CD8-positive, alpha-beta memory T cell (primary cell): ENCODE data around the gene ZNF691. TPM values are rescaled to one million over a fixed set of nuclear protein-coding genes. Genes with fewer than 3 reads are reported as not detected.

Source experiments
- CTCF ChIA-PET: fragments of 350-600 bp; sonication (Branson Sonifier 250); formaldehyde crosslinking; loops from one replicate; lab custom pipeline; 2021; ENCODE audit warnings: antibody characterized with exemption; lab: Charles Lee
- POLR2A ChIA-PET: fragments of 350-600 bp; sonication (Branson Sonifier 250); formaldehyde crosslinking; loops from one replicate; lab custom pipeline; 2021; ENCODE audit warnings: antibody characterized with exemption; lab: Charles Lee
- DNase-seq, 5 donors: peaks; one replicate each; pipeline versions ENCODE4 v3.0.0 to v3.0.0-alpha.2; 2020 to 2022; ENCODE audit warnings: mixed read lengths in 1 of 5
- H3K27ac ChIP-seq: one replicate; pipeline ENCODE4 v1.7.0; 2013; ENCODE audit warnings: low read depth, mild to moderate bottlenecking, low read length, moderate library complexity
- H3K27me3 ChIP-seq: 2 replicates; pipeline ENCODE4 v1.7.0; 2013; ENCODE audit warnings: low read length, mild to moderate bottlenecking; ENCODE audit not compliant: insufficient read depth, poor library complexity, severe bottlenecking
- H3K36me3 ChIP-seq: 2 replicates; pipeline ENCODE4 v1.7.0; 2013; ENCODE audit warnings: mild to moderate bottlenecking, low read length, moderate library complexity; ENCODE audit not compliant: insufficient read depth
- H3K4me1 ChIP-seq: 2 replicates; pipeline ENCODE4 v1.7.0; 2013; ENCODE audit warnings: mild to moderate bottlenecking, low read length, moderate library complexity; ENCODE audit not compliant: insufficient read depth
- H3K4me3 ChIP-seq: 2 replicates; pipeline ENCODE4 v1.7.0; 2013; ENCODE audit warnings: mild to moderate bottlenecking, low read length
- H3K9me3 ChIP-seq: 2 replicates; pipeline ENCODE4 v1.7.0; 2013; ENCODE audit warnings: mild to moderate bottlenecking, low read length
- H3K27ac Mint-ChIP-seq, 8 donors: one replicate each; pipeline ENCODE4 v1.8.0; 2020 to 2021; ENCODE audit warnings: mixed read lengths in 8 of 8, mild to moderate bottlenecking in 6 of 8, inconsistent platforms in 3 of 8, moderate library complexity in 3 of 8
- H3K27me3 Mint-ChIP-seq, 2 donors: one replicate each; pipeline ENCODE4 v1.8.0; 2020 to 2021; ENCODE audit warnings: mixed read lengths in 2 of 2, mild to moderate bottlenecking in 1 of 2, moderate library complexity in 1 of 2
- H3K36me3 Mint-ChIP-seq, 3 donors: one replicate each; pipeline ENCODE4 v1.8.0; 2020 to 2021; ENCODE audit warnings: mixed read lengths in 3 of 3, inconsistent platforms in 1 of 3, mild to moderate bottlenecking in 1 of 3
- H3K4me1 Mint-ChIP-seq, 3 donors: one replicate each; pipeline ENCODE4 v1.8.0; 2020 to 2021; ENCODE audit warnings: mixed read lengths in 3 of 3, inconsistent platforms in 1 of 3, mild to moderate bottlenecking in 1 of 3
- H3K4me3 Mint-ChIP-seq, 7 donors: one replicate each; pipeline ENCODE4 v1.8.0; 2020 to 2021; ENCODE audit warnings: mixed read lengths in 7 of 7, mild to moderate bottlenecking in 6 of 7, moderate library complexity in 4 of 7, inconsistent platforms in 2 of 7
- H3K9me3 Mint-ChIP-seq, 5 donors: one replicate each; pipeline ENCODE4 v1.8.0; 2020 to 2022; ENCODE audit warnings: mixed read lengths in 5 of 5, mild to moderate bottlenecking in 3 of 5, moderate library complexity in 2 of 5, inconsistent platforms in 1 of 5
- polyA plus RNA-seq: library from polyadenylated mRNA; unstranded; fragments of 300-500 nt; fragmentation: Illumina TruSeq; gene quantifications from one replicate; pipeline ENCODE4 v1.2.3, GENCODE V29; 2021
- total RNA-seq, 2 experiments: library from RNA; stranded (reverse); gene quantifications; one replicate each; pipeline ENCODE4 v1.2.3, GENCODE V29; 2021

Gene ZNF691
- total RNA-seq (10 to 100 TPM; 10.8 TPM), polyA plus RNA-seq (9.5 TPM)

DNA sequence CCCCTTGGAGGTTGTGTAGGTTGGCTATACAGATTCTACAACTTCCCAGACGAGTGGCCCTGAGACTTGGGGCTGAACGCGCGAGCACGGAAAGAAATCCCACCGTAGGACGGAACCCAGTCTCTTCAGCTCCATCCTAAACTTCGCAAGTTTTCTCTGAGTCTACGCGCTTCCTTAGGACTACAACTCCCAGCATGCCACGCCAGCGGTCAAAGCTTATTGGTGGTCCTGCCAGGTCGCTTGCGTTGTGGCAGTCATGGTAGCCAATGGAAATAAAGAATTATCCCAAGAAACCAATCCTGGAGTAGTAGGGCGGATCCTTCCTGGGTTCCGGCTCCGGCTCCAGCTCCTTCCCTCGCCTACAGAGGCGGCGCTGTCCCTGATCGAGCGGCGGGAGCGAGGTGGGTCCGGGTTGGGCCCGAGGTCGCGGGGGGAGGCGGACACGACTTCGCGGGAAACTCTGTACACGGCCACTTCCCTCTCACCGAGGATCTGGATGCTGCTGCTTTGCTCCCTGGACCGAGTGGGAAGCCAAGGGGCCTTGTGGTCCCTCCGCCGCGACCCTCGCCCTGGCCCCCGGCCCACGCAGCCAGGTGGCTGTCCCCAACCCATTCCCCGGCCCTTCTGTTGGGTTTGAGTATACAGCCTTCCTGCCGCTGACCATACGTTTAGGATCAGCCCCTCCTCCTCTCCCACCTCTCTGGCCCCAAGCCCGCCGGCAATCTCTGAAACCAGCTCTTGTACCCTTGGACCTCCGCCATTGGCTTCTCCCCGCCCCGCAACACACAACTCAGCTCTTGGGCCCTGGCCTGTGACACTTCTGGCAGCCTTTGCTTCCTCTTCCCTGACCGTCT lies at the start of gene ZNF691:
ZNF691 (plus strand) TSS at position 357 of the 854 bp plus-strand sequence. CDS start 3,046 bp downstream, outside the sequence.
- no peaks in the 10 kb centered on the region for H3K27me3 Mint-ChIP-seq
- peaks cover 10% of the 10 kb centered on the region for H3K36me3 ChIP-seq
- peaks cover 34 to 42% (median 39%) of the 10 kb centered on the region in 3 donors for H3K4me1 Mint-ChIP-seq
- peak within 1 kb of the TSS; percentile 91 to 98 (median 96) for H3K4me3 Mint-ChIP-seq
- peaks cover 20% of the 10 kb centered on the region for H3K4me1 ChIP-seq
- peaks cover 0 to 1% (median 0%) of the 10 kb centered on the region in 5 donors for H3K9me3 Mint-ChIP-seq
- peaks cover 12 to 35% (median 12%) of the 10 kb centered on the region in 3 donors for H3K36me3 Mint-ChIP-seq
- H3K27me3 ChIP-seq: no peaks in the 10 kb centered on the region
- peak within 1 kb of the TSS; percentile 93 for H3K4me3 ChIP-seq
- DNase-seq: peak; percentile 81 to 92 (median 88)
- no peaks in the 10 kb centered on the region for H3K9me3 ChIP-seq
- peak within 1 kb of the TSS; percentile 66 to 97 (median 90) for H3K27ac Mint-ChIP-seq
- H3K27ac ChIP-seq: peak within 1 kb of the TSS; percentile 79
- ChIA-PET POLR2A (interaction anchor here (0.5 to 2.0 kb wide), 8 partner anchors 24 to 254 kb away, joined by 3 to 18 read pairs (median 4); partner anchors contain the start of genes C1orf50, ERMAP, P3H1 and YBX1), CTCF (interaction anchor here (0.8 to 3.0 kb wide), 12 partner anchors 10 to 409 kb away, joined by 3 to 14 read pairs (median 5); partner anchors contain the start of genes C1orf50, ERMAP, P3H1 and SVBP)

DNA sequence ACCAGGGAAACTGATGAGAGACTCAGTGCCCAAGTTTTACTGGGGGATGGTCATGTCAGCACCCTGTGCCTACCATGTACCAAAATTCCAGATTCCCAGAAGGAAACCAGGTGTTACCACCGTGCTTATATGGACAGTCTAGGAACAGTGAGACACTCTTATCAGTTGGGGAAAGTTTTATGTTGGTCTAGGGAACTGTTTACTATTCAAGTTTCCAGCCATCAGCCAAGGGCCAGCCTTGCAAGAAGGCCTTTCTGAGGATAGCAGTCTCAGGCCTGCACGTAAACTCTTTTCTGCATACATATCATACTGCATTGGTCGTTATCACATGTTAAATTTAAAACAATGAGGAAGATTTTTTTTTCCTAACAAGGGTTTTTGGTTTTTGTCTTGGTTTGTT lies 49.0 kb upstream of the ZNF691 start:
- ChIA-PET POLR2A (no interaction called here), CTCF (interaction anchor here (0.9 kb wide), 1 partner anchor 115 kb away, joined by 3 read pairs; no protein-coding TSS in a partner anchor)
- no peak for DNase-seq
- H3K4me1 ChIP-seq: no peaks in the 10 kb centered on the region
- Mint-ChIP-seq H3K36me3 (peaks cover 0 to 1% (median 0%) of the 10 kb centered on the region in 3 donors), H3K4me3 (no peak overlapping the region), H3K4me1 (no peaks in the 10 kb centered on the region), H3K9me3 (no peaks in the 10 kb centered on the region), H3K27me3 (peaks cover 0 to 4% of the 10 kb centered on the region in 2 donors), H3K27ac (no peak overlapping the region)
- no peaks in the 10 kb centered on the region for H3K36me3 ChIP-seq
- H3K27ac ChIP-seq: no peak overlapping the region
- no peaks in the 10 kb centered on the region for H3K9me3 ChIP-seq
- H3K27me3 ChIP-seq: no peaks in the 10 kb centered on the region
- H3K4me3 ChIP-seq: no peak overlapping the region

- Histone ChIP-seq H3K27me3 (no peaks in the 10 kb centered on the region), H3K27ac (no peak overlapping the region), H3K36me3 (no peaks in the 10 kb centered on the region), H3K4me1 (no peaks in the 10 kb centered on the region), H3K9me3 (no peaks in the 10 kb centered on the region), H3K4me3 (no peak overlapping the region)
- Mint-ChIP-seq H3K27ac (no peak overlapping the region), H3K9me3 (no peaks in the 10 kb centered on the region), H3K4me1 (no peaks in the 10 kb centered on the region), H3K36me3 (peaks cover 0 to 1% (median 0%) of the 10 kb centered on the region in 3 donors), H3K4me3 (no peak overlapping the region), H3K27me3 (peaks cover 0 to 4% of the 10 kb centered on the region in 2 donors)
- ChIA-PET POLR2A (interaction anchor here (0.8 kb wide), 1 partner anchor 26 kb away, joined by 12 read pairs; no protein-coding TSS in a partner anchor), CTCF (interaction anchor here (0.9 to 1.3 kb wide), 2 partner anchors 18 to 114 kb away, joined by 3 read pairs; no protein-coding TSS in a partner anchor)
- no peak for DNase-seq
Measured at GRCh38 chr1:42797979-42798378, 48.4 kb upstream of the ZNF691 start.

DNA sequence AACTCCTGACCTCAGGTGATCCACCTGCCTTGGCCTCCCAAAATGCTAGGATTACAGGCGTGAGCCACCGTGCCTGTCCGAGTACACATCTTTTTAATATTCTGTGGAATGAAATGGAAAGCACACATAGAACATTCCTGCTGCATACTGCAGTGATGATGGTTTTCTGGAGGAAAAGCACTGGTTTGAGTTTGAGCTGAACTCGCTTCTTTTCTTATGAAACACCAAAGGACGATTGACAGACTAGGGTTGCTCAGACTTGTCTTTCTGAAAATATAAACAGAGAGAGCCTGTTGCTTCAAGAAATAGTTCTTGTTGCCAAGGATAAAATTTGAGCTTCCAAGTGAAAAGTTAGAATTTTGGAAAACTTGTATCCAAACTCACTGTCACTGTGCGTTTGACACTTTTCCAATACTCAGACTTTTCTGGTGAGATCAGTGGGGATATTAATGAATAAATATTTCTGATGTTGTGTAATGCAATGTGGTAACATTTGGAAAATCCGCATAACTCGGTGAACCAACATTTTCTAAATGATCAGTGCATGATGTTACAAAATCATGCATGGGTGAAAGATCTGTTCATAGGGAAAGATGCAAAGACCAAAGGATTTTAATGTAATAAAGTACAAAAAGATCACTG lies 44.5 kb upstream of the ZNF691 start:
- ChIA-PET CTCF (no interaction called here), POLR2A (no interaction called here)
- no peak overlapping the region for H3K27ac Mint-ChIP-seq
- Histone ChIP-seq H3K27me3 (no peaks in the 10 kb centered on the region), H3K4me1 (no peaks in the 10 kb centered on the region), H3K9me3 (no peaks in the 10 kb centered on the region), H3K4me3 (no peak overlapping the region), H3K27ac (no peak overlapping the region), H3K36me3 (no peaks in the 10 kb centered on the region)
- peaks cover 0 to 16% (median 7%) of the 10 kb centered on the region in 3 donors for H3K36me3 Mint-ChIP-seq
- peaks cover 0 to 4% (median 1%) of the 10 kb centered on the region in 3 donors for H3K4me1 Mint-ChIP-seq
- H3K9me3 Mint-ChIP-seq: no peaks in the 10 kb centered on the region
- no peak for DNase-seq
- no peak overlapping the region for H3K4me3 Mint-ChIP-seq
- H3K27me3 Mint-ChIP-seq: peaks cover 0 to 4% of the 10 kb centered on the region in 2 donors

DNA sequence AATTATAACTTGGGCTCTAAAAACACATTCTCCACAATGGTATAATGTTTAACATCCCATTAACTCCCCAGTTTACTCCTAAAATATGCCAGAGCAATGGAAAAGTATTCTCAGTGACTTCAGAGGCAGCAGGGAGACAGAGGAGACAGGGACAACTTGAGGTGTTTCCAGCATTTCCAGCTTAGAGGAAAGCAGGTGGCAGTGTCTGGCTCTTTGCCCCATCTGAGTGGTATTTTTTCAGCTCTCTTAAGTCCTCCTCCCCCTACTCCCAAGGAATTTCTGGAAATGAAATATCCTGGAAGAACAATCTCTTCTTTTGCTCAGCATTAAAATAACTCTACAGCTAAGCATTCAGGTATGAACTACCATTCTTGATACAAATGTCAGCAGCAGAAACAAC lies 40.2 kb upstream of the ZNF691 start:
- CTCF ChIA-PET: no interaction called here

GRCh38 chr1:42806593-42806992 lies 39.8 kb upstream of the ZNF691 start:
- Mint-ChIP-seq H3K27ac (no peak overlapping the region), H3K36me3 (peaks cover 0 to 32% (median 9%) of the 10 kb centered on the region in 3 donors), H3K9me3 (no peaks in the 10 kb centered on the region), H3K27me3 (no peaks in the 10 kb centered on the region), H3K4me3 (no peak overlapping the region), H3K4me1 (peaks cover 4 to 13% (median 11%) of the 10 kb centered on the region in 3 donors)
- CTCF ChIA-PET: interaction anchor here (1.2 kb wide), 1 partner anchor 21 kb away, joined by 3 read pairs; the partner anchor contains the start of gene TMEM269
- no peak for DNase-seq
- Histone ChIP-seq H3K9me3 (no peaks in the 10 kb centered on the region), H3K27me3 (no peaks in the 10 kb centered on the region), H3K27ac (no peak overlapping the region), H3K4me1 (no peaks in the 10 kb centered on the region), H3K36me3 (peaks cover 3% of the 10 kb centered on the region), H3K4me3 (no peak overlapping the region)
- POLR2A ChIA-PET: interaction anchor here (0.5 kb wide), 1 partner anchor 630 kb away, joined by 4 read pairs; no protein-coding TSS in a partner anchor

More for the DNA sequence above, 40.2 kb upstream of the ZNF691 start:
- Histone ChIP-seq H3K27me3 (no peaks in the 10 kb centered on the region), H3K4me1 (no peaks in the 10 kb centered on the region), H3K9me3 (no peaks in the 10 kb centered on the region), H3K4me3 (no peak overlapping the region), H3K27ac (no peak overlapping the region), H3K36me3 (peaks cover 1% of the 10 kb centered on the region)
- no peak for DNase-seq
- H3K9me3 Mint-ChIP-seq: no peaks in the 10 kb centered on the region
- peaks cover 0 to 1% of the 10 kb centered on the region in 2 donors for H3K27me3 Mint-ChIP-seq
- H3K36me3 Mint-ChIP-seq: peaks cover 0 to 31% (median 9%) of the 10 kb centered on the region in 3 donors
- H3K4me1 Mint-ChIP-seq: peaks cover 4 to 13% (median 9%) of the 10 kb centered on the region in 3 donors
- POLR2A ChIA-PET: interaction anchor here (0.5 kb wide), 1 partner anchor 629 kb away, joined by 4 read pairs; no protein-coding TSS in a partner anchor
- peak overlapping the region in 1 of 8 donors; percentile 4 for H3K27ac Mint-ChIP-seq
- no peak overlapping the region for H3K4me3 Mint-ChIP-seq

- H3K36me3 Mint-ChIP-seq: peaks cover 0 to 33% (median 8%) of the 10 kb centered on the region in 3 donors
- H3K36me3 ChIP-seq: peaks cover 3% of the 10 kb centered on the region
- no peaks in the 10 kb centered on the region for H3K9me3 ChIP-seq
- H3K27ac Mint-ChIP-seq: peak overlapping the region in 1 of 8 donors; percentile 24
- DNase-seq: no peak
- ChIA-PET POLR2A (no interaction called here), CTCF (interaction anchor here (1.2 kb wide), 1 partner anchor 22 kb away, joined by 3 read pairs; the partner anchor contains the start of gene TMEM269)
- H3K27me3 ChIP-seq: no peaks in the 10 kb centered on the region
- H3K27me3 Mint-ChIP-seq: no peaks in the 10 kb centered on the region
- H3K4me1 Mint-ChIP-seq: peaks cover 4 to 13% (median 12%) of the 10 kb centered on the region in 3 donors
- H3K4me3 ChIP-seq: no peak overlapping the region
- no peaks in the 10 kb centered on the region for H3K9me3 Mint-ChIP-seq
- no peak overlapping the region for H3K4me3 Mint-ChIP-seq
- no peak overlapping the region for H3K27ac ChIP-seq
- no peaks in the 10 kb centered on the region for H3K4me1 ChIP-seq
Measured at GRCh38 chr1:42807056-42807668, 39.3 kb upstream of the ZNF691 start.
